WTC11 (cell line): Measurements from ENCODE around the gene CACNA2D3. TPM values are rescaled to one million over a fixed set of nuclear protein-coding genes. Genes with fewer than 3 reads are reported as not detected.

Source experiments
- ATAC-seq: fragments of 200-7000 bp; cut with Tn5 transposase; 2 replicates; pipeline ENCODE4 v1.10.0; 2021; ENCODE audit warnings: mild to moderate bottlenecking, moderate library complexity
- CTCF ChIA-PET: fragments of 300-600 bp; sonication (Branson Sonifier 250); formaldehyde crosslinking; loops from one replicate; lab custom pipeline; 2021; ENCODE audit warnings: antibody characterized with exemption; lab: Charles Lee
- POLR2A ChIA-PET: fragments of 350-600 bp; sonication (Branson Sonifier 250); formaldehyde crosslinking; loops from one replicate; lab custom pipeline; 2021; ENCODE audit warnings: antibody characterized with exemption; lab: Charles Lee
- DNase-seq: peaks from one replicate; pipeline ENCODE4 v3.0.0; 2021; ENCODE audit warnings: low spot score
- H3K27ac Mint-ChIP-seq: 2 replicates; pipeline ENCODE4 v1.8.0; 2021; ENCODE audit warnings: mixed read lengths
- H3K27me3 Mint-ChIP-seq: 2 replicates; pipeline ENCODE4 v1.8.0; 2021; ENCODE audit warnings: low read depth, mild to moderate bottlenecking, moderate library complexity, mixed read lengths
- H3K36me3 Mint-ChIP-seq: 2 replicates; pipeline ENCODE4 v1.8.0; 2021; ENCODE audit warnings: mixed read lengths
- H3K4me1 Mint-ChIP-seq: 2 replicates; pipeline ENCODE4 v1.8.0; 2022; ENCODE audit warnings: mixed read lengths
- H3K4me3 Mint-ChIP-seq: 2 replicates; pipeline ENCODE4 v1.8.0; 2021; ENCODE audit warnings: mild to moderate bottlenecking, moderate library complexity, mixed read lengths
- H3K9me3 Mint-ChIP-seq: 2 replicates; pipeline ENCODE4 v1.8.0; 2021; ENCODE audit warnings: mixed read lengths
- FOXJ3 ChIP-seq: sonication (generic); formaldehyde crosslinking; IDR thresholded peaks from 2 replicates; pipeline ENCODE4 v1.9.0; 2021; ENCODE audit warnings: missing genetic modification reagents, mild to moderate bottlenecking, borderline replicate concordance
- GRHL2 ChIP-seq: fragments of 250-450 bp; sonication (Bioruptor Pico); IDR thresholded peaks from 2 replicates; pipeline ENCODE4 v1.8.0; 2022; ENCODE audit warnings: mild to moderate bottlenecking, moderate library complexity; ENCODE audit not compliant: insufficient replicate concordance, severe bottlenecking
- NR3C1 ChIP-seq: sonication (generic); formaldehyde crosslinking; conservative IDR thresholded peaks from 2 replicates; pipeline ENCODE4 v1.8.1; 2023; ENCODE audit warnings: low read depth, mild to moderate bottlenecking, missing genetic modification reagents
- SOX15 ChIP-seq: fragments of 250-450 bp; sonication (Bioruptor Pico); IDR thresholded peaks from 2 replicates; pipeline ENCODE4 v1.9.0; 2021; ENCODE audit warnings: mild to moderate bottlenecking
- TEAD4 ChIP-seq: sonication (generic); formaldehyde crosslinking; IDR thresholded peaks from 2 replicates; pipeline ENCODE4 v1.8.0; 2022; ENCODE audit warnings: mild to moderate bottlenecking, missing genetic modification reagents
- ZNF317 ChIP-seq: sonication (generic); formaldehyde crosslinking; IDR thresholded peaks from 2 replicates; pipeline ENCODE4 v1.8.1; 2023; ENCODE audit warnings: low read depth, mild to moderate bottlenecking, moderate library complexity, missing genetic modification reagents, borderline replicate concordance
- total RNA-seq: library from RNA; stranded (reverse); gene quantifications from 3 replicates; pipeline ENCODE4 v1.2.3, GENCODE V29; 2021
- TF ChIP-seq, protein P1 (sequence below): sonication (generic); formaldehyde crosslinking; IDR thresholded peaks from 2 replicates; pipeline ENCODE4 v1.8.1; 2022; ENCODE audit warnings: low read depth, mild to moderate bottlenecking, moderate library complexity, missing genetic modification reagents, borderline replicate concordance
- TF ChIP-seq, protein P2 (sequence below): sonication (generic); formaldehyde crosslinking; IDR thresholded peaks from 2 replicates; pipeline ENCODE4 v1.8.1; 2023; ENCODE audit warnings: mild to moderate bottlenecking, missing genetic modification reagents, borderline replicate concordance
- TF ChIP-seq, protein P3 (sequence below): fragments of 250-450 bp; sonication (Bioruptor Pico); IDR thresholded peaks from 2 replicates; pipeline ENCODE4 v1.9.0; 2021; ENCODE audit warnings: mild to moderate bottlenecking
- TF ChIP-seq, protein P4 (sequence below): sonication (generic); formaldehyde crosslinking; conservative IDR thresholded peaks from 2 replicates; pipeline ENCODE4 v1.8.1; 2022; ENCODE audit warnings: mild to moderate bottlenecking, missing genetic modification reagents
- TF ChIP-seq, protein P5 (sequence below): sonication (generic); formaldehyde crosslinking; IDR thresholded peaks from 2 replicates; pipeline ENCODE4 v1.8.0; 2023; ENCODE audit warnings: missing genetic modification reagents, mild to moderate bottlenecking, borderline replicate concordance
- TF ChIP-seq, protein P6 (sequence below): sonication (generic); formaldehyde crosslinking; IDR thresholded peaks from 2 replicates; pipeline ENCODE4 v1.8.0; 2022; ENCODE audit warnings: mild to moderate bottlenecking, missing genetic modification reagents

Gene CACNA2D3
- total RNA-seq, 1 experiment from 2014 or later: 5.0 TPM

DNA sequence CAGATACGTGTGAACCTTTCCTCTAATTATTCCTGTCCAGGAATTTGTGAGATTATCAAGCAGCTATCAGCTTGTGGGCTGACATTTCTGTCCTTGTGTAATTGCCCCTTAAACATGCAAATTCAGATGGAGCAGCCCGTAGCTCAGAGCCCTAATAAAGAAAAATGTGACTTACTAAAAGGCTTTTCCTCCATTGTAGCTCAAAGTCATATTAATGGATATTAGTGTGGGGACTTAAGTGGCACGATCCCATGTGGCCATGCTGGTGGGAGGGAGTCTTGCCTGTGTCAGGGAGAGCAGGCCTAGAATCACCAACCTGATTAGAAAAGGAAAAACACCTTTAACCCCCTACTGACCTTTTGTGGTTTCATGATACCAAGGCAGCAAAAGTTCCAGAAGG lies 406.3 kb downstream of the CACNA2D3 start (continued):
- no peak for TF ChIP-seq GRHL2 (CRISPR knock-in tag)
- TF ChIP-seq SOX15 (CRISPR knock-in tag): no peak
- no peak for TF ChIP-seq NR3C1 (CRISPR knock-in tag)
- TF ChIP-seq, protein P1, sequence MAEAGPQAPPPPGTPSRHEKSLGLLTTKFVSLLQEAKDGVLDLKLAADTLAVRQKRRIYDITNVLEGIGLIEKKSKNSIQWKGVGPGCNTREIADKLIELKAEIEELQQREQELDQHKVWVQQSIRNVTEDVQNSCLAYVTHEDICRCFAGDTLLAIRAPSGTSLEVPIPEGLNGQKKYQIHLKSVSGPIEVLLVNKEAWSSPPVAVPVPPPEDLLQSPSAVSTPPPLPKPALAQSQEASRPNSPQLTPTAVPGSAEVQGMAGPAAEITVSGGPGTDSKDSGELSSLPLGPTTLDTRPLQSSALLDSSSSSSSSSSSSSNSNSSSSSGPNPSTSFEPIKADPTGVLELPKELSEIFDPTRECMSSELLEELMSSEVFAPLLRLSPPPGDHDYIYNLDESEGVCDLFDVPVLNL (CRISPR knock-in tag): no peak

DNA sequence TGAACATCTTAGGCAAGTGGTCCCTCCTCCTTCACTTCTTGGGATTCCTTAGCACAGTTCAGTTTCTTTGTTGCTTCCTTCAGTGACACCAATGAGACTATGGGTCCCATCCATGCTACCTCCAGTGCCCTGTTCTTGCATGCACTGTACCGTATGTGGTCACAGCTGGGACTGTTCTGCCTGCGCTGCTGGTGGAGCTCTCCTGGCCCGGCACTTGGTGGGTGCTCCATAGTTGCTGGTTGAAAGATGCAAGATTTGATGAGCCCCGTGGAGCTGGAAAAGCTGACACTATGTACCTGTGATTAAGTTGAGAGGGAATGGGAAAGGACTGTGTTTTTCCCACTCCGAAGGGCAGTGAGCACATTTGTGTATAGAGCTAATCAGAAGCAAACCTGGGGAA lies 407.7 kb downstream of the CACNA2D3 start:
- Mint-ChIP-seq H3K36me3 (peaks cover 4% of the 10 kb centered on the region; the same call in 1 of the 2 replicates), H3K27ac (no peak overlapping the region), H3K4me3 (no peak overlapping the region), H3K4me1 (peaks cover 17% of the 10 kb centered on the region), H3K27me3 (no peaks in the 10 kb centered on the region), H3K9me3 (peaks cover 9% of the 10 kb centered on the region; the same call in 1 of the 2 replicates)
- ChIA-PET POLR2A (no interaction called here), CTCF (interaction anchor here (1.0 to 2.7 kb wide), 2 partner anchors 8 to 96 kb away, joined by 3 to 12 read pairs; no protein-coding TSS in a partner anchor)
- no peak for ATAC-seq
- no peak for DNase-seq
- TF ChIP-seq, protein P2, sequence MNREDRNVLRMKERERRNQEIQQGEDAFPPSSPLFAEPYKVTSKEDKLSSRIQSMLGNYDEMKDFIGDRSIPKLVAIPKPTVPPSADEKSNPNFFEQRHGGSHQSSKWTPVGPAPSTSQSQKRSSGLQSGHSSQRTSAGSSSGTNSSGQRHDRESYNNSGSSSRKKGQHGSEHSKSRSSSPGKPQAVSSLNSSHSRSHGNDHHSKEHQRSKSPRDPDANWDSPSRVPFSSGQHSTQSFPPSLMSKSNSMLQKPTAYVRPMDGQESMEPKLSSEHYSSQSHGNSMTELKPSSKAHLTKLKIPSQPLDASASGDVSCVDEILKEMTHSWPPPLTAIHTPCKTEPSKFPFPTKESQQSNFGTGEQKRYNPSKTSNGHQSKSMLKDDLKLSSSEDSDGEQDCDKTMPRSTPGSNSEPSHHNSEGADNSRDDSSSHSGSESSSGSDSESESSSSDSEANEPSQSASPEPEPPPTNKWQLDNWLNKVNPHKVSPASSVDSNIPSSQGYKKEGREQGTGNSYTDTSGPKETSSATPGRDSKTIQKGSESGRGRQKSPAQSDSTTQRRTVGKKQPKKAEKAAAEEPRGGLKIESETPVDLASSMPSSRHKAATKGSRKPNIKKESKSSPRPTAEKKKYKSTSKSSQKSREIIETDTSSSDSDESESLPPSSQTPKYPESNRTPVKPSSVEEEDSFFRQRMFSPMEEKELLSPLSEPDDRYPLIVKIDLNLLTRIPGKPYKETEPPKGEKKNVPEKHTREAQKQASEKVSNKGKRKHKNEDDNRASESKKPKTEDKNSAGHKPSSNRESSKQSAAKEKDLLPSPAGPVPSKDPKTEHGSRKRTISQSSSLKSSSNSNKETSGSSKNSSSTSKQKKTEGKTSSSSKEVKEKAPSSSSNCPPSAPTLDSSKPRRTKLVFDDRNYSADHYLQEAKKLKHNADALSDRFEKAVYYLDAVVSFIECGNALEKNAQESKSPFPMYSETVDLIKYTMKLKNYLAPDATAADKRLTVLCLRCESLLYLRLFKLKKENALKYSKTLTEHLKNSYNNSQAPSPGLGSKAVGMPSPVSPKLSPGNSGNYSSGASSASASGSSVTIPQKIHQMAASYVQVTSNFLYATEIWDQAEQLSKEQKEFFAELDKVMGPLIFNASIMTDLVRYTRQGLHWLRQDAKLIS (CRISPR knock-in tag): no peak
- TF ChIP-seq, protein P3, sequence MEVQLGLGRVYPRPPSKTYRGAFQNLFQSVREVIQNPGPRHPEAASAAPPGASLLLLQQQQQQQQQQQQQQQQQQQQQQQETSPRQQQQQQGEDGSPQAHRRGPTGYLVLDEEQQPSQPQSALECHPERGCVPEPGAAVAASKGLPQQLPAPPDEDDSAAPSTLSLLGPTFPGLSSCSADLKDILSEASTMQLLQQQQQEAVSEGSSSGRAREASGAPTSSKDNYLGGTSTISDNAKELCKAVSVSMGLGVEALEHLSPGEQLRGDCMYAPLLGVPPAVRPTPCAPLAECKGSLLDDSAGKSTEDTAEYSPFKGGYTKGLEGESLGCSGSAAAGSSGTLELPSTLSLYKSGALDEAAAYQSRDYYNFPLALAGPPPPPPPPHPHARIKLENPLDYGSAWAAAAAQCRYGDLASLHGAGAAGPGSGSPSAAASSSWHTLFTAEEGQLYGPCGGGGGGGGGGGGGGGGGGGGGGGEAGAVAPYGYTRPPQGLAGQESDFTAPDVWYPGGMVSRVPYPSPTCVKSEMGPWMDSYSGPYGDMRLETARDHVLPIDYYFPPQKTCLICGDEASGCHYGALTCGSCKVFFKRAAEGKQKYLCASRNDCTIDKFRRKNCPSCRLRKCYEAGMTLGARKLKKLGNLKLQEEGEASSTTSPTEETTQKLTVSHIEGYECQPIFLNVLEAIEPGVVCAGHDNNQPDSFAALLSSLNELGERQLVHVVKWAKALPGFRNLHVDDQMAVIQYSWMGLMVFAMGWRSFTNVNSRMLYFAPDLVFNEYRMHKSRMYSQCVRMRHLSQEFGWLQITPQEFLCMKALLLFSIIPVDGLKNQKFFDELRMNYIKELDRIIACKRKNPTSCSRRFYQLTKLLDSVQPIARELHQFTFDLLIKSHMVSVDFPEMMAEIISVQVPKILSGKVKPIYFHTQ: no peak
- TF ChIP-seq, protein P4, sequence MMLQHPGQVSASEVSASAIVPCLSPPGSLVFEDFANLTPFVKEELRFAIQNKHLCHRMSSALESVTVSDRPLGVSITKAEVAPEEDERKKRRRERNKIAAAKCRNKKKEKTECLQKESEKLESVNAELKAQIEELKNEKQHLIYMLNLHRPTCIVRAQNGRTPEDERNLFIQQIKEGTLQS (CRISPR knock-in tag): no peak
- TF ChIP-seq, protein P1 (CRISPR knock-in tag): no peak
- TF ChIP-seq, protein P5, sequence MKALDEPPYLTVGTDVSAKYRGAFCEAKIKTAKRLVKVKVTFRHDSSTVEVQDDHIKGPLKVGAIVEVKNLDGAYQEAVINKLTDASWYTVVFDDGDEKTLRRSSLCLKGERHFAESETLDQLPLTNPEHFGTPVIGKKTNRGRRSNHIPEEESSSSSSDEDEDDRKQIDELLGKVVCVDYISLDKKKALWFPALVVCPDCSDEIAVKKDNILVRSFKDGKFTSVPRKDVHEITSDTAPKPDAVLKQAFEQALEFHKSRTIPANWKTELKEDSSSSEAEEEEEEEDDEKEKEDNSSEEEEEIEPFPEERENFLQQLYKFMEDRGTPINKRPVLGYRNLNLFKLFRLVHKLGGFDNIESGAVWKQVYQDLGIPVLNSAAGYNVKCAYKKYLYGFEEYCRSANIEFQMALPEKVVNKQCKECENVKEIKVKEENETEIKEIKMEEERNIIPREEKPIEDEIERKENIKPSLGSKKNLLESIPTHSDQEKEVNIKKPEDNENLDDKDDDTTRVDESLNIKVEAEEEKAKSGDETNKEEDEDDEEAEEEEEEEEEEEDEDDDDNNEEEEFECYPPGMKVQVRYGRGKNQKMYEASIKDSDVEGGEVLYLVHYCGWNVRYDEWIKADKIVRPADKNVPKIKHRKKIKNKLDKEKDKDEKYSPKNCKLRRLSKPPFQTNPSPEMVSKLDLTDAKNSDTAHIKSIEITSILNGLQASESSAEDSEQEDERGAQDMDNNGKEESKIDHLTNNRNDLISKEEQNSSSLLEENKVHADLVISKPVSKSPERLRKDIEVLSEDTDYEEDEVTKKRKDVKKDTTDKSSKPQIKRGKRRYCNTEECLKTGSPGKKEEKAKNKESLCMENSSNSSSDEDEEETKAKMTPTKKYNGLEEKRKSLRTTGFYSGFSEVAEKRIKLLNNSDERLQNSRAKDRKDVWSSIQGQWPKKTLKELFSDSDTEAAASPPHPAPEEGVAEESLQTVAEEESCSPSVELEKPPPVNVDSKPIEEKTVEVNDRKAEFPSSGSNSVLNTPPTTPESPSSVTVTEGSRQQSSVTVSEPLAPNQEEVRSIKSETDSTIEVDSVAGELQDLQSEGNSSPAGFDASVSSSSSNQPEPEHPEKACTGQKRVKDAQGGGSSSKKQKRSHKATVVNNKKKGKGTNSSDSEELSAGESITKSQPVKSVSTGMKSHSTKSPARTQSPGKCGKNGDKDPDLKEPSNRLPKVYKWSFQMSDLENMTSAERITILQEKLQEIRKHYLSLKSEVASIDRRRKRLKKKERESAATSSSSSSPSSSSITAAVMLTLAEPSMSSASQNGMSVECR: no peak
- TF ChIP-seq TEAD4 (CRISPR knock-in tag) (no peak), FOXJ3 (CRISPR knock-in tag) (no peak), ZNF317 (CRISPR knock-in tag) (no peak)
- TF ChIP-seq, protein P6, sequence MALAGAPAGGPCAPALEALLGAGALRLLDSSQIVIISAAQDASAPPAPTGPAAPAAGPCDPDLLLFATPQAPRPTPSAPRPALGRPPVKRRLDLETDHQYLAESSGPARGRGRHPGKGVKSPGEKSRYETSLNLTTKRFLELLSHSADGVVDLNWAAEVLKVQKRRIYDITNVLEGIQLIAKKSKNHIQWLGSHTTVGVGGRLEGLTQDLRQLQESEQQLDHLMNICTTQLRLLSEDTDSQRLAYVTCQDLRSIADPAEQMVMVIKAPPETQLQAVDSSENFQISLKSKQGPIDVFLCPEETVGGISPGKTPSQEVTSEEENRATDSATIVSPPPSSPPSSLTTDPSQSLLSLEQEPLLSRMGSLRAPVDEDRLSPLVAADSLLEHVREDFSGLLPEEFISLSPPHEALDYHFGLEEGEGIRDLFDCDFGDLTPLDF (CRISPR knock-in tag): no peak
